Measurements from ENCODE around the gene VRK1.
"Not testable (repeated sequence)": the region's sequence is repeated elsewhere in the genome, so short reads cannot be mapped to it uniquely, and the experiment has no call there.

Gene VRK1

GRCh38 chr14:96829791-96830190, 32.6 kb downstream of the VRK1 start:
- DNase-seq, result no peak

DNA sequence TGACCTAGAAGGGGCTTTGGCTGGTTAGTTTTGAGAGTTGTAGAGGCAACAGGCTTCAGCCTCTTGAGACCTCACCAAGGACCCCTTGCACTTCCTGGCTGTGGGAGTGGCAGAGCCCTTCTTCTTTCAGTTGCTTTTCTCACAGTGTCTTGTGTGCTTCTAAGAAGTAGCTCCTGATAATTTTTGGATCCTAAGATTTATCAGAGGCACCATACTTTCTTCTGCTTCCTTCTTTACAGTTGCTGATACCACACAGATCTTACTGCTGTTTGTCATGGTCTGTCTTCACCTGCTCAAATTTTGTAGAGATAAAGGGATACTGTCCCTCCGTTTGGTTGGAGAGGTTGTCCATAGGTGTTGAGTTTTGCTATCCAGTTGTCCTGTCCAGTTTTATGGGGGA, 33.8 kb downstream of the VRK1 start:
- no peak for DNase-seq

DNA sequence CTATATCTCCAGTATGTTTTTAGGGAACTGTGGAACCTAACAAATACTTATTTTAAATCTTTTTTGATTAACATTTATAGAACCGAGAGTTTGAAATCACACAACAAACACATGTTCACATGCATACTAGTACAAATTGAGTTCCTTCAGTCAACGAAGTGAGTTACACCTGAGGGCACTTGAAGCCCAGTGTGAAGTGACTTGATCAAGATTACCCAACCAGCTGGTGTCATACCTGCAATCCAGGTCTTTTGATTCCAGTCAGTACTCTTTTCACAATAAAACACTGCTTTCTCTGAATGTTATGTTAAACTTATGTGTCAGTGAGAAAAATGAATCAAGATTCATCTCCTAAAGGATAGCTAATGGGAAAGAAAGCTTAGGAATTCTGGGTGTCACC, 35.2 kb downstream of the VRK1 start:
- DNase-seq, result no peak

GRCh38 chr14:96838449-96838848, 41.3 kb downstream of the VRK1 start:
- no peak for DNase-seq

DNA sequence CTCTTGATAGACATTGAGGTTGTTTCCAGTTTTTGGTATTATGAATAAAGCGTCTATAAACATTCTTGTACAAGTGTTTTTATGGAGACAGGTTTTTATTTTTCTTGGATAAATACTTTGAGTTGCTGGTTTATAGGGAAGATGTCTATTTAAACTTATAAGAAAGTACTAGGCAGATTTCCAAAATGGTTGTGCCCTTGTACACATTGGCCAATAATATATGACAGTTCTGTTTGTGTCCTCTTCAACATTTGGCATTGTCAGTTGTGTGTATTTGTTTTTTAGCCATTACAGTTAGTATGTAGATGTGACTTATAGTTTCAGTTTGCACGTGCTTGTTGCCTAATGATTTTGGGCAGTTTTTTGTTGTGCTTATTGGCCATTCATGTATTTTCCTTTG, 42.1 kb downstream of the VRK1 start:
- no peak for DNase-seq

- no peak for DNase-seq
Observed at GRCh38 chr14:96843137-96843536, 46.0 kb downstream of the VRK1 start.

DNA sequence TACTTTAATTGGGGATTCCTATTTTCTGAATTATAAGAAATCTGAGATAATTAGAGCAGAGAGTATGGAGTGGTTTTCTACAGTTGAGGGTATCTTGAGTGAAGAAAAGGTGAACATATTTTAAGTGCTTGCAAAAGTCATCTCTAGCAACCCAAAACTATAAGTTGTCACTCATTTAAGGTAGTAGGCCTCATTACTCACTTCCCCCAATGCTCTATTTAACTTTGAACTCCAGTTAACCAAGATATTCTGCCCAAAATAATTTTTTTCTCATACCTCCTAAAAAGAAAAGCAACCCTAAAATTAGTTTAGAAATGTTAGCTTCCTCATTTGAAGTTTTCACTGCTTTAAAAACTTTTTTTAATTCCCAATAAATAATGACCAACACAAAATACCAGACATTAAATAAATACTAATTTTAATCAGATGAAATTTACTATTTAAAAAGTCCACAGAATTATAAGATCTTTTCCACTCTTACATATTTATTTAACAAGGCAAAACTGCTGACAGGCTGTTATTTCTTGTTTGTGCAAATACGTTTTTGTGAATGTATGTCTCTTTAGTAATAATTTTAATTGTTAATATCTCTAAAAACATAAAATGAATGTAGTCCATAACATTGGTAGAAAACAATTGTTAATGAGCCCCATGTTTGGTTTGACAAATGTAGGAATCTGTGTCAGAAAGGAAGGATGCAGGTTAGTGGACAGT, 47.8 kb downstream of the VRK1 start:
- no peak for DNase-seq

DNA sequence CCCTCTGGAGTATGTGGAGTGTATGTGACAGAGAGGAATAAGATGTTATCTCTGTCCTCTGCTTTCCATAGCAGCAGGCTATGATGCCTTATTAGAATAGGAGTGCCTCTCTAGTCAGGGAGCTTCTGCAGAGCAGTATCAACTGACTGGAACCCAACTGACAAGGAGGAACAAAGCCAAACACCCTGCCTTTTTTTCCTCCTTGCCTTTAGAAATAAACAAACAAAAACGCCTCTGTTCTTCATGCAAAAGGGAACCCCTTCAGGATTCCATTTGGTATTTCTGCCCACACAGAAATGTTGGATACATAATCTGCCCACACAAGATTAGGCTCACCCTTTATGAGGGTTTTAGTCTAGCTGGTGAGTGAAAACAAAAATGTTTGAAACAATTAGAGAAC, 50.3 kb downstream of the VRK1 start:
- DNase-seq, result no peak

- no peak for DNase-seq
Observed at GRCh38 chr14:96848011-96848410, 50.8 kb downstream of the VRK1 start.

DNA sequence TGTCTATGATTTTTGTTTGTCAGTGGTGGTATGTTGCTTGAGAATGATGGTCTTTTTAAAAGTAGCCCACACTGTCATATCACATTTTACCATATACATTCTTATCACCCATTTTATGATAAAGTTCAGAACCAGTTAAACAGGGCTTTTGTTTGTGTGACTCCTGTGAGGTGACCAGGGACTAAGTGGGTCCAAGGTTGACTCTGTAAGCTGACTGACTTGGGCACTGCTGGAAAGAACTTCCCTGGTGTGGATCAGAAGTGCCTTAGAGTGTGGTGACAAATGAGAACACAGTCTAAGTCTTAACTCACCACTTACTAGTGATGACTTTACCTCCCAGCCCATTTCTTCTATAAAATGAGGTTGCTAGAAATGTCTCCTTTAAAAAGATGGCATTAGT, 52.6 kb downstream of the VRK1 start:
- no peak for DNase-seq

DNA sequence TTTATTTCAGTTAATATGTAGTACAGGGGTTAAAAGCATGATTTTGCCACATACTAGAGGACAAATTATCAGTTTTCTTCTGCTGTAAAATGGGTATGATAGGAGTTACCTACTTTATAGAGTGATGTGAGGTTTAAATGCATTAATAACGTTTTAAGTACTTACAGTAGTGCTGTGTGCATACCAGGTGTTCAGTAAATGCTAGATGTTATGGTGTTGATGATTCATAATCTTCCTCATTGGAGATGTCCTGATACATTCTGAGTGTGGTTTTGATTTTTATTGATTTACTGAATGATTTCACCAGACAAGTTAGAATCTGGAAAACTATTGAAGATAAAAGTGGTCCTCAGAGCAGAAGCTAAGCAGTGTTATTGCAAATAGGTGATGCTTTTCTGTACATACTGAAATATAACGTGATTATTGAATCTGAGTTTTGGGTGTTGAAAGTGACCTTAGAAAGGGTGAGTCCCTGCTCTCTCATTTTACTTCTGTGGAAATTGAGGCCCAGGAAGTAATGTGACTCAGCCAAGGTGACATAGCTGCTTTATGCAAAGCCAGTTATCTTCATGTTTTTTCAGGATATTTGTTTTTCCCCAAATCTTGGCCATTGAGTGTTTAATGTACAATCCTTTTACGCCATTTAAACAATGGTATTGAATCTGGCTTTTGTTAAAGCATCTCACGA, 54.7 kb downstream of the VRK1 start:
- no peak for DNase-seq

GRCh38 chr14:96852823-96853422, 55.7 kb downstream of the VRK1 start:
- no peak for DNase-seq

- no peak for DNase-seq
Observed at GRCh38 chr14:96858643-96859042, 61.5 kb downstream of the VRK1 start.

DNA sequence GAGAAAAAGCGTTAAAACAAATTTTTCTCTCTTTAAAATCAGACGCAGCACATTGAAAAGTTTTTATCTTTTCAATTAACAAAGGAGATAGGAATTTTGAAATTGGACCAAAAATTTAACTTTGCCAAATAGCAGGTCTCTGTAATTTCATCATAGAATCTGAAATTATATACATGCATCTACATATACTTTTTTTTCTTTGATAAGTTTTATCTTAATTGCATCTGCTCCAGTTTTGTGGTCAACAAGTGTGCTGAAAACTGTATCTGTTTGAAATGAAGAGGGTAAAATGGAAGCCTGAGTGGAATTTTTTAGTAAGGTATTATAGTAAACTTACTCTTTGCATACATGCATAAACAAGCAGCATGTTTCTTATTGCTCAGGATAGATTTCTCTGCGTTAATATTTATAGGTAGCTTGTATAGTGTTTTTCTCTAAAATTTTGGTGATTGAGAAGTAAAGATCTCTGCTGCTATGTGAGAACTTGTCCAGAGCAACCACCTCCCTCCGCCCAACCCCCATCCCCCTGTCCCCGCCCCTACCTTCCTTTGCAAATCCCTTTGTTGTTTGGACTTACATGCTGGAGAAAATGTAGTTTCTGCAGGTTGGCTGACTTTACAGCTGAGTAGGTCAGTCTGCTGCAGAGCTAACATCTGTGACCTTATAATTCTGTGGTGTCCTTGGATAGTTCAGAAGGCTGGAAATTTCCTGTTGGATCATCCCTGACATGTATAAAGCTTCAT, 64.6 kb downstream of the VRK1 start:
- DNase-seq, result no peak

GRCh38 chr14:96863327-96863985, 66.3 kb downstream of the VRK1 start:
- DNase-seq, result no peak

- DNase-seq, result no peak
Observed at GRCh38 chr14:96863986-96864330, 66.8 kb downstream of the VRK1 start.

- no peak for DNase-seq
Observed at GRCh38 chr14:96867634-96868033, 70.5 kb downstream of the VRK1 start.

DNA sequence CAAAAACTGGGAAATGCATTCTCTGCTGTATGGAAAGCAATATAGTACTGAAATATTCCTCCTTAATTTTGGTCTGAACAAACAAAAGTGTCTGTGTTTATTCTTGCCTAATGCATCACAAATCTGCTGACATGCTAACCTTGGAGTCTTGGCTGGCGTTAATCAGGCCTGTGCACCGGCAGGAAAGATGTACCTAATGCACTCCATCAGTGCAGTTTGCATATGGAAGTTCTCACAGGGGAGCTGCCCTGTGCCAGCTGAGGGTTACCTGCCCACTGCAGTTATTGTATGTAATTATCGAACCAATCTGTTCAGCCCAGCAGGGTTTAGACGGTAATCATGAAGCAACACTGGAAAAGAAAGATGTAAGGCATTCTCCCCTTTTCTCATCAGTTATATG, 76.9 kb downstream of the VRK1 start:
- DNase-seq, result no peak

DNA sequence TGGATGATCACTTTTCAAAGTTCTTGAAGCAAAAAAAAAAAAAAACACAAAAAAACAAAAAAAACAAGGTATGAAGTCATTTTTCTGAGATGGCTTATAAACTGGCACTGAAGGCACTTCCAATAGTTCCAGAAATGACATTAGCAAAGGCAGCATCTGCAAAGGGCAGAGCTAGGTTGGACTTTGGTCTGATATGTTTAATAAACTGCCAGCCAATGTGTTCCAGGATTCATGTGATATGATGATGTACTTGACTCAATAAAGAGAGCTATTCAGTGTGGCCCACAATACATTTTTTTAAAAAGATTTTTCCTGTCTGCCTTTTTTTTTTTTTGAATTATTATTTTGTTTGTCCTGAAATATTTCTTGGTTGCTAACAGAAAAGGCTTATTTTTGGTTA, 79.6 kb downstream of the VRK1 start:
- no peak for DNase-seq

DNA sequence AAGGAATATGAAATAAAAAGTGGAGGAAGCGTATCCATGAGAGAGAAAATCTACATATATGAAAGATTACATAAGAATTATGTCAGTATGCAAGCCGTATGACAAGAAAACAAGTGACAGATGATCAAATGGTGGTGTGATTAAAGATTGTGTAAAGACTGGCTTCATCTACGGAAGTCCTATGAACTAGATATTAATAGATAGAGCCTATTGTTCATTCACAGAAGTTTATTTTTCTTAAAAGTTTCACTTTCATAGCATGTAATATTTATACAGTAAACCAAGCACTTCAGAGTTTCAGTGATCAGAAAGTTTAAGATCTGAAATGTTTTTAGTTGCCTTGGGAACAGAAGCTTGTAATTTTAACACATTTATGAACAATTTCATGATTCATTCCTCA, 84.5 kb downstream of the VRK1 start:
- no peak for DNase-seq

DNA sequence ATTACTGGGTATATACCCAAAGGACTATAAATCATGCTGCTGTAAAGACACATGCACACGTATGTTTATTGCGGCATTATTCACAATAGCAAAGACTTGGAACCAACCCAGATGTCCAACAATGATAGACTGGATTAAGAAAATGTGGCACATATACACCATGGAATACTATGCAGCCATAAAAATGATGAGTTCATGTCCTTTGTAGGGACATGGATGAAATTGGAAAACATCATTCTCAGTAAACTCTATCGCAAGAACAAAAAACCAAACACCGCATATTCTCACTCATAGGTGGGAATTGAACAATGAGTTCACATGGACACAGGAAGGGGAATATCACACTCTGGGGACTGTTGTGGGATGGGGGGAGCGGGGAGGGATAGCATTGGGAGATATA, 86.8 kb downstream of the VRK1 start:
- DNase-seq, result not testable (repeated sequence)

- no peak for DNase-seq
Observed at GRCh38 chr14:96888158-96888557, 91.0 kb downstream of the VRK1 start.

DNA sequence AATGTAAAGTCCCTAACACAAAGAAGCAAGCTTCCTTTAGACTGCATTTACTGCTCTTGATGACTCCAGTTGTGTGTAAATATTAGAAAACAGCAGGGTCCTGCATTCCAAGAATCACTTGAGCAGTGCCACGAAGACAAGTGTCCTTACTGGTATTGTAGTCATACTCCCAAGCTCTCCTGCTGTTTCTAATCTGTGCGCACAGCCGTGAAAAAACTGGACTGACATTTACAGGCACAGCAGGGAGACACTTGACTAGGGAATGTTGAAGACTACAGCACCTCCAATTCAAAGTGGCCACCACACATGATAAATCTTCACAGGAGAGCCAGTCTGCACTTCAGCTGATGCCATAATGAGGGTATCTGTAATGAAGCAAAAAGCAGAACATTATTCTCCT, 91.4 kb downstream of the VRK1 start:
- no peak for DNase-seq
